GM12878 (cell line): Measurements from ENCODE around the gene RNF13. TPM values are rescaled to one million over a fixed set of nuclear protein-coding genes. Genes with fewer than 3 reads are reported as not detected.

ENCODE experiments used
- ATAC-seq: fragments of 200-7000 bp; cut with Tn5 transposase; 3 replicates; pipeline ENCODE4 v1.9.1; 2020; ENCODE audit warnings: mild to moderate bottlenecking, moderate library complexity
- BruUV-seq: library from RNA; stranded (reverse); fragments of 400-500 nt; replicated peaks from 2 replicates; lab custom pipeline; 2021; lab: Mats Ljungman, UMichigan
- CTCF ChIA-PET: fragments of 300-600 bp; sonication (Branson Sonifier 250); formaldehyde crosslinking; extraction: SDS; loops from one replicate; lab custom pipeline; 2021; ENCODE audit warnings: inconsistent platforms; lab: Yijun Ruan, JAX
- POLR2A ChIA-PET: fragments of 350-600 bp; formaldehyde crosslinking; extraction: SDS; loops from one replicate; lab custom pipeline; 2021; ENCODE audit warnings: inconsistent platforms; lab: Charles Lee
- RAD21 ChIA-PET: fragments of 300-600 bp; sonication (Branson Sonifier 250); formaldehyde crosslinking; loops from one replicate; lab custom pipeline; 2023; ENCODE audit warnings: antibody characterized with exemption; ENCODE audit not compliant: unreplicated experiment; lab: Charles Lee
- SMC1A ChIA-PET: fragments of 300-600 bp; sonication (Branson Sonifier 250); formaldehyde crosslinking; loops from one replicate; lab custom pipeline; 2023; ENCODE audit not compliant: unreplicated experiment, uncharacterized antibody; lab: Charles Lee
- DNase-seq: peaks from one replicate; pipeline ENCODE4 v3.0.0-alpha.2; 2011; ENCODE audit warnings: low read depth, low spot score
- FAIRE-seq: peaks from 3 replicates; lab custom pipeline; 2011; peaks lifted over from hg19 to GRCh38; lab: Jason Lieb, UNC
- H2AFZ ChIP-seq: 2 replicates; pipeline ENCODE4 v1.6.0; 2011; ENCODE audit warnings: low read depth, low read length, control low read depth; ENCODE audit not compliant: control insufficient read depth
- H3K27ac ChIP-seq: 2 replicates; pipeline ENCODE4 v1.5.1; 2011; ENCODE audit warnings: control low read depth; ENCODE audit not compliant: control insufficient read depth, insufficient read depth
- H3K27me3 ChIP-seq, 2 experiments: replicated peaks in 1 of 2; 2 replicates each; pipeline versions ENCODE4 v1.6.0 to v1.6.1; 2011; ENCODE audit warnings: low read length in 1 of 2; ENCODE audit not compliant: control insufficient read depth in 2 of 2, insufficient read depth in 2 of 2
- H3K36me3 ChIP-seq, 2 experiments: 2 replicates each; pipeline ENCODE4 v1.5.1; 2011; ENCODE audit warnings: low read length in 1 of 2; ENCODE audit not compliant: control insufficient read depth in 2 of 2, insufficient read depth in 2 of 2
- H3K4me1 ChIP-seq: 2 replicates; pipeline ENCODE4 v1.6.1; 2011; ENCODE audit warnings: mild to moderate bottlenecking, low read length, moderate library complexity, mixed read lengths; ENCODE audit not compliant: control insufficient read depth, insufficient read depth
- H3K4me2 ChIP-seq: 2 replicates; pipeline ENCODE4 v1.6.0; 2011; ENCODE audit warnings: control low read depth; ENCODE audit not compliant: control insufficient read depth, insufficient read depth
- H3K4me3 ChIP-seq: fragments of 200-600 bp; sonication (generic); 2 replicates; pipeline ENCODE4 v1.5.1; 2016
- H3K79me2 ChIP-seq: 2 replicates; pipeline ENCODE4 v1.6.0; 2011; ENCODE audit warnings: low read length; ENCODE audit not compliant: control insufficient read depth, insufficient read depth
- H3K9ac ChIP-seq: 2 replicates; pipeline ENCODE4 v1.8.0; 2011; ENCODE audit warnings: low read length, control low read depth, mixed read lengths; ENCODE audit not compliant: control insufficient read depth, insufficient read depth
- H3K9me3 ChIP-seq: replicated peaks from 3 replicates; pipeline ENCODE4 v1.5.1; 2011; ENCODE audit warnings: mild to moderate bottlenecking, low read length; ENCODE audit not compliant: control insufficient read depth, insufficient read depth
- H4K20me1 ChIP-seq: 2 replicates; pipeline ENCODE4 v1.6.0; 2011; ENCODE audit not compliant: control insufficient read depth, insufficient read depth
- BHLHE40 ChIP-seq, 2 experiments: fragments of 450-650 bp in 1 of 2; IDR thresholded peaks; 2 replicates each; pipeline ENCODE4 v1.6.1; 2011 to 2017; ENCODE audit warnings: low read depth in 2 of 2, borderline replicate concordance in 1 of 2, improper control_type of control experiment in 1 of 2, low read length in 1 of 2, mild to moderate bottlenecking in 1 of 2
- CEBPB ChIP-seq, 2 experiments: fragments of 150-350 bp in 1 of 2; IDR thresholded peaks; 2 replicates each; pipeline ENCODE4 v1.6.1; 2012 to 2014; ENCODE audit warnings: low read depth in 2 of 2, low read length in 2 of 2, borderline replicate concordance in 1 of 2, inconsistent platforms in 1 of 2
- CHD4 ChIP-seq: fragments of 200-600 bp; sonication (generic); IDR thresholded peaks from 2 replicates; pipeline ENCODE4 v1.6.1; 2016; ENCODE audit warnings: mild to moderate bottlenecking
- ESRRA ChIP-seq: IDR thresholded peaks from 2 replicates; pipeline ENCODE4 v1.6.1; 2012; ENCODE audit warnings: mild to moderate bottlenecking, low read length, improper control_type of control experiment
- IKZF2 ChIP-seq, 2 experiments: fragments of 450-650 bp; IDR thresholded peaks; 2 replicates each; pipeline ENCODE4 v1.6.1; 2017; ENCODE audit warnings: mild to moderate bottlenecking in 2 of 2, moderate library complexity in 2 of 2
- MEF2B ChIP-seq: fragments of 450-650 bp; IDR thresholded peaks from 2 replicates; pipeline ENCODE4 v1.6.1; 2018; ENCODE audit warnings: mild to moderate bottlenecking, moderate library complexity; ENCODE audit not compliant: partially characterized antibody, poor library complexity, severe bottlenecking
- MTA2 ChIP-seq: fragments of 450-650 bp; IDR thresholded peaks from 2 replicates; pipeline ENCODE4 v1.6.1; 2016; ENCODE audit warnings: low read depth, mild to moderate bottlenecking, moderate library complexity
- MXI1 ChIP-seq: fragments of 150-350 bp; IDR thresholded peaks from 2 replicates; pipeline ENCODE4 v1.6.1; 2011; ENCODE audit warnings: low read depth, mild to moderate bottlenecking, inconsistent platforms, low read length, improper control_type of control experiment
- MYB ChIP-seq: fragments of 150-350 bp; IDR thresholded peaks from 2 replicates; pipeline ENCODE4 v1.6.1; 2014; ENCODE audit warnings: mild to moderate bottlenecking, low read depth, low read length, borderline replicate concordance
- NRF1 ChIP-seq: conservative IDR thresholded peaks from 2 replicates; pipeline ENCODE4 v1.6.1; 2011; ENCODE audit warnings: mild to moderate bottlenecking, low read depth, low read length, improper control_type of control experiment
- RAD51 ChIP-seq: fragments of 450-650 bp; IDR thresholded peaks from 2 replicates; pipeline ENCODE4 v1.6.1; 2016; ENCODE audit warnings: moderate library complexity, mild to moderate bottlenecking, inconsistent platforms
- RFX5 ChIP-seq: IDR thresholded peaks from 2 replicates; pipeline ENCODE4 v1.6.1; 2011; ENCODE audit warnings: low read depth, low read length, improper control_type of control experiment
- RUNX3 ChIP-seq: IDR thresholded peaks from 2 replicates; pipeline ENCODE4 v1.6.1; 2012; ENCODE audit warnings: low read length, inconsistent platforms
- SP1 ChIP-seq: IDR thresholded peaks from one replicate; pipeline ENCODE4 v1.6.1; 2011; ENCODE audit warnings: low read depth, low read length
- TBL1XR1 ChIP-seq: IDR thresholded peaks from 2 replicates; pipeline ENCODE4 v1.6.1; 2012; ENCODE audit warnings: low read depth, low read length, improper control_type of control experiment
- TCF12 ChIP-seq: IDR thresholded peaks from 2 replicates; pipeline ENCODE4 v1.6.1; 2011; ENCODE audit warnings: low read depth, mild to moderate bottlenecking, low read length
- TCF3 ChIP-seq: IDR thresholded peaks from 2 replicates; pipeline ENCODE4 v1.6.1; 2012; ENCODE audit warnings: low read depth, mild to moderate bottlenecking, low read length, borderline replicate concordance; ENCODE audit not compliant: insufficient read depth
- ZZZ3 ChIP-seq: IDR thresholded peaks from 2 replicates; pipeline ENCODE4 v1.6.1; 2011; ENCODE audit warnings: low read depth; ENCODE audit not compliant: control insufficient read depth, insufficient read length
- in situ Hi-C: fragments of 300-500 bp; cut with MboI; formaldehyde crosslinking; loops from 9 replicates; pipeline ENCODE4 v1.14.3; 2018; ENCODE audit warnings: mixed read lengths
- intact Hi-C: fragments of 100-400 bp; cut with micrococcal nuclease; formaldehyde crosslinking; loops from one replicate; pipeline ENCODE4 v1.14.2; 2022; ENCODE audit not compliant: unreplicated experiment
- polyA plus RNA-seq, 11 experiments: library from polyadenylated mRNA; depleted of rRNA in 4 of 11; unstranded in 6 of 11; stranded (reverse) in 5 of 11; fragments of >200 nt; fragmentation: Nextera tagmentation in 4 of 11; fragmentation: Illumina TruSeq in 1 of 11; extraction: Ambion mirVana in 4 of 11; extraction: Trizol in 1 of 11; gene quantifications; 1 replicate in 1 of 11; 2 replicates in 10 of 11; pipeline versions ENCODE4 v1.2.1 to v1.2.3, GENCODE V29; 2011 to 2016; ENCODE audit warnings: inconsistent platforms in 2 of 11, missing spikeins in 2 of 11, low read depth in 1 of 11
- total RNA-seq, 4 experiments: library from RNA; depleted of rRNA in 3 of 4; stranded (reverse); fragments of >200 nt in 3 of 4; fragmentation: Illumina TruSeq in 1 of 4; extraction: Trizol in 1 of 4; gene quantifications; 2 replicates each; pipeline versions ENCODE4 v1.2.1 to v1.2.3, GENCODE V29; 2013 to 2021
- TF ChIP-seq, protein P1 (sequence below): IDR thresholded peaks from 2 replicates; pipeline ENCODE4 v1.6.1; 2012; ENCODE audit warnings: low read depth, low read length, improper control_type of control experiment
- TF ChIP-seq, protein P2 (sequence below): fragments of 450-650 bp; IDR thresholded peaks from 2 replicates; pipeline ENCODE4 v1.6.1; 2017; ENCODE audit warnings: mild to moderate bottlenecking, low read depth, inconsistent platforms; ENCODE audit not compliant: poor library complexity, severe bottlenecking

RNF13 gene
- total and polyA plus RNA-seq, 10 of the 15 experiments (the other 5 are each of a cell fraction or from before 2014, with no cell fraction given) = 18.9 to 73.4 (median 36.7) TPM

DNA sequence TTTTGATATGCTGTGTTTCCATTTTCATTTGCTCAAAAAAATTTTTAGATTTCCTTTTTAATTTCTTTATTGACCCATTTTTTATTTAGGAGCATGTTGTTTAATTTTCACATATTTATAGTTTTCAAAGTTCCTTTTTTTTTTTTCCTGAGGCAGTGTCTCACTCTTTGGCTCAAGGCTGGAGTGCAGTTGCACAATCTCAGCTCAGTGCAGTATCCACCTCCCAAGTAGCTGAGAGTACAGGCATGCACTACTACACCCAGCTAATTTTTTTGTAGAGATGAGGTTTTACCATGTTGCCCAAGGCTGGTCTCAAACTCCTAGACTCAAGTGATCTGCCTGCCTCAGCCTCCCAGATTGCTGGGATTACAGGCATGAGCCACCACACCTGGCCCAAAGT is 121.5 kb downstream of the RNF13 start:
- no peak overlapping the region for H2AFZ ChIP-seq
- in situ Hi-C loops (no loop called here), intact Hi-C loops (no loop called here)
- TF ChIP-seq ZZZ3 (no peak), TCF3 (no peak), NRF1 (no peak), CEBPB (IDR thresholded peaks at IDR 0.05; ENCODE audit: borderline replicate concordance in 1 of 2, low read depth in 2 of 2, low read length in 2 of 2) (no peak), MXI1 (no peak), IKZF2 (IDR thresholded peaks at IDR 0.05) (no peak), TBL1XR1 (no peak), RFX5 (no peak), RUNX3 (no peak), BHLHE40 (IDR thresholded peaks at IDR 0.05; ENCODE audit: borderline replicate concordance in 1 of 2, low read depth in 2 of 2, low read length in 1 of 2) (no peak), RAD51 (no peak), CHD4 (no peak), SP1 (no peak), MTA2 (no peak), TCF12 (no peak), ESRRA (no peak), MYB (no peak), MEF2B (no peak)
- TF ChIP-seq, protein P1, sequence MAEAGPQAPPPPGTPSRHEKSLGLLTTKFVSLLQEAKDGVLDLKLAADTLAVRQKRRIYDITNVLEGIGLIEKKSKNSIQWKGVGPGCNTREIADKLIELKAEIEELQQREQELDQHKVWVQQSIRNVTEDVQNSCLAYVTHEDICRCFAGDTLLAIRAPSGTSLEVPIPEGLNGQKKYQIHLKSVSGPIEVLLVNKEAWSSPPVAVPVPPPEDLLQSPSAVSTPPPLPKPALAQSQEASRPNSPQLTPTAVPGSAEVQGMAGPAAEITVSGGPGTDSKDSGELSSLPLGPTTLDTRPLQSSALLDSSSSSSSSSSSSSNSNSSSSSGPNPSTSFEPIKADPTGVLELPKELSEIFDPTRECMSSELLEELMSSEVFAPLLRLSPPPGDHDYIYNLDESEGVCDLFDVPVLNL = no peak
- TF ChIP-seq, protein P2, sequence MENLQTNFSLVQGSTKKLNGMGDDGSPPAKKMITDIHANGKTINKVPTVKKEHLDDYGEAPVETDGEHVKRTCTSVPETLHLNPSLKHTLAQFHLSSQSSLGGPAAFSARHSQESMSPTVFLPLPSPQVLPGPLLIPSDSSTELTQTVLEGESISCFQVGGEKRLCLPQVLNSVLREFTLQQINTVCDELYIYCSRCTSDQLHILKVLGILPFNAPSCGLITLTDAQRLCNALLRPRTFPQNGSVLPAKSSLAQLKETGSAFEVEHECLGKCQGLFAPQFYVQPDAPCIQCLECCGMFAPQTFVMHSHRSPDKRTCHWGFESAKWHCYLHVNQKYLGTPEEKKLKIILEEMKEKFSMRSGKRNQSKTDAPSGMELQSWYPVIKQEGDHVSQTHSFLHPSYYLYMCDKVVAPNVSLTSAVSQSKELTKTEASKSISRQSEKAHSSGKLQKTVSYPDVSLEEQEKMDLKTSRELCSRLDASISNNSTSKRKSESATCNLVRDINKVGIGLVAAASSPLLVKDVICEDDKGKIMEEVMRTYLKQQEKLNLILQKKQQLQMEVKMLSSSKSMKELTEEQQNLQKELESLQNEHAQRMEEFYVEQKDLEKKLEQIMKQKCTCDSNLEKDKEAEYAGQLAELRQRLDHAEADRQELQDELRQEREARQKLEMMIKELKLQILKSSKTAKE = no peak
- ATAC-seq = no peak
- RAD21 ChIA-PET = interaction anchor here (1.3 to 4.1 kb wide), 3 partner anchors 54 to 250 kb away, joined by 3 to 22 read pairs (median 11); no protein-coding TSS in a partner anchor
- DNase-seq = no peak
- SMC1A ChIA-PET = interaction anchor here (0.9 to 3.5 kb wide), 2 partner anchors 32 to 249 kb away, joined by 3 to 45 read pairs; no protein-coding TSS in a partner anchor
- H3K27ac ChIP-seq = no peak overlapping the region
- no peaks in the 10 kb centered on the region for H3K4me1 ChIP-seq
- no peak overlapping the region for H3K9ac ChIP-seq
- FAIRE-seq = no peak
- POLR2A ChIA-PET = no interaction called here
- H3K9me3 ChIP-seq = peaks cover 8% of the 10 kb centered on the region; the same call in 2 of the 3 replicates
- H3K4me2 ChIP-seq = no peak overlapping the region
- H4K20me1 ChIP-seq = no peaks in the 10 kb centered on the region
- CTCF ChIA-PET = interaction anchor here (3.4 to 4.4 kb wide), 7 partner anchors 9 to 285 kb away, joined by 17 to 63 read pairs (median 31); no protein-coding TSS in a partner anchor
- no peaks in the 10 kb centered on the region for H3K27me3 ChIP-seq
- BruUV-seq = no TSS peak
- H3K4me3 ChIP-seq = no peak overlapping the region
- H3K36me3 ChIP-seq = no peaks in the 10 kb centered on the region; a peak in 2 of 4 replicates
- H3K79me2 ChIP-seq = peaks cover 1% of the 10 kb centered on the region; the same call in 1 of the 2 replicates
